B cell (primary cell): ENCODE measurements around the gene ZFP28. TPM values are rescaled to one million over a fixed set of nuclear protein-coding genes. Genes with fewer than 3 reads are reported as not detected.

Source experiments
- ATAC-seq: fragments of 200-7000 bp; cut with Tn5 transposase; one replicate; pipeline ENCODE4 v1.10.0; 2021; ENCODE audit warnings: low read depth, mild to moderate bottlenecking, moderate number of reproducible peaks, moderate library complexity
- CTCF ChIA-PET: fragments of 350-600 bp; sonication (Branson Sonifier 250); formaldehyde crosslinking; loops from one replicate; lab custom pipeline; 2021; ENCODE audit warnings: antibody characterized with exemption, inconsistent platforms; lab: Charles Lee
- POLR2A ChIA-PET: fragments of 350-600 bp; sonication (Branson Sonifier 250); formaldehyde crosslinking; loops from one replicate; lab custom pipeline; 2021; ENCODE audit warnings: antibody characterized with exemption; lab: Charles Lee
- DNase-seq: peaks from one replicate; pipeline ENCODE4 v3.0.0; 2013
- H2AFZ ChIP-seq: 2 replicates; pipeline ENCODE4 v1.6.1; 2012; ENCODE audit warnings: mild to moderate bottlenecking, low read depth, low read length; ENCODE audit not compliant: insufficient read depth, poor library complexity, severe bottlenecking
- H3K27ac ChIP-seq, 2 donors: 1 replicate in 1 of 2; 2 replicates in 1 of 2; pipeline ENCODE4 v1.5.1; 2012 to 2013; ENCODE audit warnings: low read length in 2 of 2, mild to moderate bottlenecking in 2 of 2, moderate library complexity in 1 of 2
- H3K27me3 ChIP-seq, 4 experiments: fragments of 200-600 bp in 1 of 4; sonication (generic) in 1 of 4; replicated peaks in 1 of 4; 1 replicate in 2 of 4; 2 replicates in 2 of 4; pipeline versions ENCODE4 v1.6.1 to v1.7.0; 2013 to 2016; ENCODE audit warnings: low read length in 3 of 4, mild to moderate bottlenecking in 2 of 4, mixed read lengths in 1 of 4, moderate library complexity in 1 of 4; ENCODE audit not compliant: insufficient read depth in 4 of 4, control insufficient read depth in 3 of 4; ENCODE audit errors: control extremely low read depth in 1 of 4
- H3K36me3 ChIP-seq, 2 experiments: replicated peaks in 1 of 2; 1 replicate in 1 of 2; 2 replicates in 1 of 2; pipeline versions ENCODE4 v1.6.1 to v1.7.1; 2013; ENCODE audit warnings: low read length in 1 of 2; ENCODE audit not compliant: insufficient read depth in 2 of 2, control insufficient read depth in 1 of 2; ENCODE audit errors: control extremely low read depth in 1 of 2, extremely low read depth in 1 of 2
- H3K4me1 ChIP-seq, 2 donors: fragments of 200-600 bp in 1 of 2; sonication (generic) in 1 of 2; 1 replicate in 1 of 2; 2 replicates in 1 of 2; pipeline versions ENCODE4 v1.5.1 to v1.6.1; 2013 to 2017; ENCODE audit warnings: low read length in 2 of 2; ENCODE audit not compliant: control insufficient read depth in 2 of 2, insufficient read depth in 2 of 2
- H3K4me2 ChIP-seq: replicated peaks from 2 replicates; pipeline ENCODE3; 2012; ENCODE audit warnings: mild to moderate bottlenecking, low read depth, low read length; ENCODE audit not compliant: poor library complexity, severe bottlenecking
- H3K4me3 ChIP-seq, 5 experiments: fragments of 200-600 bp in 1 of 5; sonication (generic) in 1 of 5; 1 replicate in 3 of 5; 2 replicates in 2 of 5; pipeline versions ENCODE4 v1.5.1 to v1.7.0; 2011 to 2016; ENCODE audit warnings: low read length in 4 of 5, mild to moderate bottlenecking in 4 of 5, low read depth in 2 of 5, control low read depth in 1 of 5, moderate library complexity in 1 of 5; ENCODE audit not compliant: insufficient read depth in 1 of 5; ENCODE audit errors: control extremely low read depth in 1 of 5, extremely low read depth in 1 of 5
- H3K79me2 ChIP-seq: fragments of 200-600 bp; sonication (generic); one replicate; pipeline ENCODE4 v1.6.0; 2016; ENCODE audit warnings: low read length; ENCODE audit not compliant: control insufficient read depth, insufficient read depth
- H3K9ac ChIP-seq: fragments of 200-600 bp; sonication (generic); 2 replicates; pipeline ENCODE4 v1.6.1; 2017; ENCODE audit warnings: mild to moderate bottlenecking, low read length, moderate library complexity
- H3K9me3 ChIP-seq, 3 donors: one replicate each; pipeline versions ENCODE4 v1.6.1 to v1.7.1; 2013; ENCODE audit warnings: low read length in 2 of 3; ENCODE audit not compliant: control insufficient read depth in 2 of 3, insufficient read depth in 1 of 3; ENCODE audit errors: control extremely low read depth in 1 of 3
- H4K20me1 ChIP-seq: 2 replicates; pipeline ENCODE4 v1.6.0; 2012; ENCODE audit warnings: mild to moderate bottlenecking, low read length; ENCODE audit not compliant: insufficient read depth, control insufficient read depth, poor library complexity, severe bottlenecking
- H3K27ac Mint-ChIP-seq: one replicate; pipeline ENCODE4 v1.8.0; 2021; ENCODE audit warnings: mixed read lengths
- H3K27me3 Mint-ChIP-seq: one replicate; pipeline ENCODE4 v1.8.0; 2021; ENCODE audit warnings: mixed read lengths
- H3K4me1 Mint-ChIP-seq: one replicate; pipeline ENCODE4 v1.8.0; 2021; ENCODE audit warnings: mixed read lengths
- H3K4me3 Mint-ChIP-seq: one replicate; pipeline ENCODE4 v1.8.0; 2021; ENCODE audit warnings: mixed read lengths
- H3K9me3 Mint-ChIP-seq: one replicate; pipeline ENCODE4 v1.8.0; 2022; ENCODE audit warnings: mixed read lengths; ENCODE audit not compliant: insufficient read depth
- EZH2 ChIP-seq: IDR thresholded peaks from 2 replicates; pipeline ENCODE4 v1.6.1; 2012; ENCODE audit warnings: borderline replicate concordance, low read depth, mild to moderate bottlenecking, moderate library complexity, low read length; ENCODE audit not compliant: insufficient read depth, poor library complexity, severe bottlenecking
- WGBS: methylation state at CpG from one replicate; pipeline ENCODE4 v1.1.5; 2013; ENCODE audit warnings: missing lambda C conversion rate; ENCODE audit not compliant: insufficient coverage; 5-methylcytosine and 5-hydroxymethylcytosine counted together
- intact Hi-C: fragments of 100-400 bp; cut with micrococcal nuclease; formaldehyde crosslinking; loops from one replicate; pipeline ENCODE4 v1.10.0; 2022
- polyA plus RNA-seq: library from polyadenylated mRNA; depleted of rRNA; stranded (reverse); fragments of >200 nt; gene quantifications from 2 replicates; pipeline ENCODE4 v1.2.3, GENCODE V29; 2012
- total RNA-seq, 2 donors: library from RNA; stranded (reverse); fragments of 120-200 nt in 1 of 2; gene quantifications; 1 replicate in 1 of 2; 2 replicates in 1 of 2; pipeline versions ENCODE4 v1.2.3 to v1.2.4, GENCODE V29; 2013 to 2022
- TF ChIP-seq, protein P1 (sequence below): fragments of 200-600 bp; IDR thresholded peaks from one replicate; pipeline ENCODE4 v1.8.0; 2022; ENCODE audit warnings: antibody characterized with exemption, mild to moderate bottlenecking

ZFP28 gene
- total and polyA plus RNA-seq, 2 donors (not counting 1 experiment from before 2014, with no cell fraction given), result 2.5 to 11.6 TPM

DNA sequence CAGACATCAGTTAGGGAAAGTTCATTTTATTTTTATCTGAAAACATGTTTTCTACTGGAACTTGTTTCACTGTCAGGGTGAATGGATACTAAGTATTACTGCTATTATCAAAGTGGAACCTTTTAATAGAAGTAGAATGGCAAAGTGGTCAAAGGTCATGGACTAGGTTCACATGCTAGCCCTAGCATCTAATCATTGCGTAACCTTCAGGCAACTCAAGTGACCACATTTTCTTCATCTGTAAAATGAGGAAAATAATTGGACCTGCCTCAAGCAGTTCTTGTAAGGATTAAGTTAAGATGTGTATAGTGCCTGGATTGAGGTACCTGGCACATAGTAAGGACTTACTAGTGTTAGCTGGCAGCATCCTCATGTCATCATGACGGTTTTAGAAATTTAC, 5.0 kb downstream of the ZFP28 start:
- Histone ChIP-seq H3K27me3 (no peaks in the 10 kb centered on the region), H3K9ac (no peak overlapping the region), H3K79me2 (no peaks in the 10 kb centered on the region), H3K4me2 (no peak overlapping the region), H3K9me3 (peaks cover 12 to 64% (median 62%) of the 10 kb centered on the region in 3 donors), H3K4me1 (peaks cover 6 to 8% of the 10 kb centered on the region in 2 donors), H3K36me3 (peaks cover 8 to 17% of the 10 kb centered on the region in 2 experiments), H4K20me1 (no peaks in the 10 kb centered on the region), H2AFZ (no peak overlapping the region), H3K27ac (no peak overlapping the region), H3K4me3 (no peak overlapping the region)
- ATAC-seq (no peak), DNase-seq (no peak)
- TF ChIP-seq, protein P1, sequence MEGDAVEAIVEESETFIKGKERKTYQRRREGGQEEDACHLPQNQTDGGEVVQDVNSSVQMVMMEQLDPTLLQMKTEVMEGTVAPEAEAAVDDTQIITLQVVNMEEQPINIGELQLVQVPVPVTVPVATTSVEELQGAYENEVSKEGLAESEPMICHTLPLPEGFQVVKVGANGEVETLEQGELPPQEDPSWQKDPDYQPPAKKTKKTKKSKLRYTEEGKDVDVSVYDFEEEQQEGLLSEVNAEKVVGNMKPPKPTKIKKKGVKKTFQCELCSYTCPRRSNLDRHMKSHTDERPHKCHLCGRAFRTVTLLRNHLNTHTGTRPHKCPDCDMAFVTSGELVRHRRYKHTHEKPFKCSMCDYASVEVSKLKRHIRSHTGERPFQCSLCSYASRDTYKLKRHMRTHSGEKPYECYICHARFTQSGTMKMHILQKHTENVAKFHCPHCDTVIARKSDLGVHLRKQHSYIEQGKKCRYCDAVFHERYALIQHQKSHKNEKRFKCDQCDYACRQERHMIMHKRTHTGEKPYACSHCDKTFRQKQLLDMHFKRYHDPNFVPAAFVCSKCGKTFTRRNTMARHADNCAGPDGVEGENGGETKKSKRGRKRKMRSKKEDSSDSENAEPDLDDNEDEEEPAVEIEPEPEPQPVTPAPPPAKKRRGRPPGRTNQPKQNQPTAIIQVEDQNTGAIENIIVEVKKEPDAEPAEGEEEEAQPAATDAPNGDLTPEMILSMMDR, result no peak
- no peak for TF ChIP-seq EZH2
- CTCF ChIA-PET, result interaction anchor here (0.6 kb wide), 1 partner anchor 125 kb away, joined by 5 read pairs; no protein-coding TSS in a partner anchor
- POLR2A ChIA-PET, result no interaction called here
- intact Hi-C loops, result loop anchor here (10.0 kb wide), 1 partner anchor 51 kb away; the partner anchor contains the start of gene ZNF71
- 100% methylated on average over 1 of the region's 2 CpGs for WGBS
- Mint-ChIP-seq H3K4me3 (no peak overlapping the region), H3K9me3 (peaks cover 23% of the 10 kb centered on the region), H3K27ac (no peak overlapping the region), H3K27me3 (no peaks in the 10 kb centered on the region), H3K4me1 (peaks cover 11% of the 10 kb centered on the region)

DNA sequence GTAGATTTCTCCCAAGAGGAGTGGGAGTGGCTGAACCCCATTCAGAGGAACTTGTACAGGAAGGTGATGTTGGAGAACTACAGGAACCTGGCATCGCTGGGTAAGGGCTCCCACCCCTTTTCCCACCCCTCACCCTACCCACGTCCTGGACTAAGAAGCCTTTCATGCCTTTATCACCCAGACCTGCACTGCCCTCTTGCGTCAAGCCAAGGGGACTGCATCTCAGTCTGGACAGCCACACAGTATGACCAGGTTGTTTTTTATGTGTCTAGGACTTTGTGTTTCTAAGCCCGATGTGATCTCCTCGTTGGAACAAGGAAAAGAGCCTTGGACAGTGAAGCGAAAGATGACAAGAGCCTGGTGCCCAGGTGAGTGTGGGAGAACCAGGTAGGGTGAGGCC, 8.8 kb downstream of the ZFP28 start:
- H3K4me1 ChIP-seq, result no peaks in the 10 kb centered on the region
- peaks cover 12 to 34% of the 10 kb centered on the region in 2 experiments for H3K36me3 ChIP-seq
- no peak for DNase-seq
- H2AFZ ChIP-seq, result no peak overlapping the region
- H3K9me3 ChIP-seq, result peaks cover 17 to 81% (median 37%) of the 10 kb centered on the region in 3 donors
- H4K20me1 ChIP-seq, result no peaks in the 10 kb centered on the region
- H3K9me3 Mint-ChIP-seq, result peaks cover 17% of the 10 kb centered on the region
- intact Hi-C loops, result loop anchor here (10.0 kb wide), 1 partner anchor 47 kb away; the partner anchor contains the start of gene ZNF71
- no peak overlapping the region for H3K27ac ChIP-seq
- no peaks in the 10 kb centered on the region for H3K27me3 ChIP-seq
- ChIA-PET CTCF (no interaction called here), POLR2A (no interaction called here)
- no peak overlapping the region for H3K4me3 ChIP-seq
- no peaks in the 10 kb centered on the region for H3K27me3 Mint-ChIP-seq
- 84% methylated on average over 3 of the region's 6 CpGs for WGBS
- no peaks in the 10 kb centered on the region for H3K4me1 Mint-ChIP-seq
- no peak overlapping the region for H3K9ac ChIP-seq
- no peak for TF ChIP-seq EZH2
- TF ChIP-seq, protein P1, result no peak
- no peak overlapping the region for H3K4me3 Mint-ChIP-seq
- no peak overlapping the region for H3K27ac Mint-ChIP-seq
- no peak overlapping the region for H3K4me2 ChIP-seq
- ATAC-seq, result no peak
- no peaks in the 10 kb centered on the region for H3K79me2 ChIP-seq
